Upper lobe of right lung (tissue), 1 donor: Measurements from ENCODE around the gene CRISP1. TPM values are rescaled to one million over a fixed set of nuclear protein-coding genes. Genes with fewer than 3 reads are reported as not detected.
"Not testable (repeated sequence)": the region's sequence is repeated elsewhere in the genome, so short reads cannot be mapped to it uniquely, and the experiment has no call there.

Source experiments
- ATAC-seq: fragments of 200-7000 bp; cut with Tn5 transposase; one replicate; pipeline ENCODE4 v1.9.1; 2020; ENCODE audit warnings: mild to moderate bottlenecking, moderate library complexity
- DNase-seq: peaks from one replicate; pipeline ENCODE4 v3.0.0-alpha.2; 2020
- H3K27ac ChIP-seq: fragments of 200-600 bp; one replicate; pipeline ENCODE4 v1.8.0; 2022
- H3K27me3 ChIP-seq: fragments of 200-600 bp; one replicate; pipeline ENCODE4 v1.8.0; 2022; ENCODE audit warnings: mild to moderate bottlenecking
- H3K36me3 ChIP-seq: fragments of 200-600 bp; one replicate; pipeline ENCODE4 v1.8.0; 2022
- H3K4me1 ChIP-seq: fragments of 200-600 bp; one replicate; pipeline ENCODE4 v1.8.0; 2022
- H3K4me3 ChIP-seq: fragments of 200-600 bp; one replicate; pipeline ENCODE4 v1.8.0; 2022; ENCODE audit warnings: mild to moderate bottlenecking
- H3K9me3 ChIP-seq: fragments of 200-600 bp; one replicate; pipeline ENCODE4 v1.8.0; 2022
- CTCF ChIP-seq: fragments of 200-600 bp; IDR thresholded peaks from one replicate; pipeline ENCODE4 v1.8.0; 2022; ENCODE audit warnings: antibody characterized with exemption
- intact Hi-C: fragments of 100-400 bp; cut with DNase I; formaldehyde crosslinking; loops from one replicate; pipeline ENCODE4 v1.11.0; 2022
- total RNA-seq: library from RNA; stranded (reverse); fragmentation: NEBNext Ultra II Directional; extraction: Animal tissue kit (Norgen Biotek cat#: 25700); gene quantifications from one replicate; pipeline ENCODE4 v1.2.1, GENCODE V29; 2021
- donor health status: DM: no; HTN: yes; CAD: no; lungs with severe emphysema.

Gene CRISP1
- total RNA-seq, 1 donor from 2014 or later, result not detected

DNA sequence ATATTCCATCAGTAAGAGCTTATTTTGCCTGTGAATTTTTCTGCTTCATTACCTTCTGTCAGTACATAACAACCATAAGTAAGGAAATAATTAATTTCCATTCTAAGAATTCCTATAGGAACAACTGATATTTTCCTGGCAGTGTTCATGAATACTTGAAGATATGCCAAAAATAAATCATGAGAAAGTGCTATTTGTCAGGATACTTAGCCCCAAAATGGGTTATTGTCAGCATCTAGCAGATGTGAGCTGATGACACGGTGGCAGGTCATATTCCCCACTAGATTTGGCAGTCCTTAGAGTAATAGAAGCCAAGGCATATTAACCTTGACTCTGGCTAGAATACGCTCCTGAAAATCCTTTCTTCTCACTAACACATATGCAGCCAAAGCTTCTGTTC lies 43.2 kb upstream of the CRISP1 start:
- intact Hi-C loops, result no loop called here

GRCh38 chr6:49906526-49906925 lies 40.2 kb upstream of the CRISP1 start:
- Histone ChIP-seq H3K27me3 (no peaks in the 10 kb centered on the region), H3K27ac (no peak overlapping the region), H3K4me1 (no peaks in the 10 kb centered on the region), H3K9me3 (no peaks in the 10 kb centered on the region), H3K36me3 (no peaks in the 10 kb centered on the region), H3K4me3 (no peak overlapping the region)
- intact Hi-C loops, result no loop called here
- DNase-seq (no peak), ATAC-seq (peak; percentile 48)
- no peak for TF ChIP-seq CTCF

More for the DNA sequence above, 43.2 kb upstream of the CRISP1 start:
- ATAC-seq (no peak), DNase-seq (no peak)
- no peak overlapping the region for H3K4me3 ChIP-seq
- H3K4me1 ChIP-seq, result no peaks in the 10 kb centered on the region
- no peaks in the 10 kb centered on the region for H3K27me3 ChIP-seq
- H3K36me3 ChIP-seq, result no peaks in the 10 kb centered on the region
- H3K27ac ChIP-seq, result no peak overlapping the region
- H3K9me3 ChIP-seq, result no peaks in the 10 kb centered on the region
- no peak for TF ChIP-seq CTCF

DNA sequence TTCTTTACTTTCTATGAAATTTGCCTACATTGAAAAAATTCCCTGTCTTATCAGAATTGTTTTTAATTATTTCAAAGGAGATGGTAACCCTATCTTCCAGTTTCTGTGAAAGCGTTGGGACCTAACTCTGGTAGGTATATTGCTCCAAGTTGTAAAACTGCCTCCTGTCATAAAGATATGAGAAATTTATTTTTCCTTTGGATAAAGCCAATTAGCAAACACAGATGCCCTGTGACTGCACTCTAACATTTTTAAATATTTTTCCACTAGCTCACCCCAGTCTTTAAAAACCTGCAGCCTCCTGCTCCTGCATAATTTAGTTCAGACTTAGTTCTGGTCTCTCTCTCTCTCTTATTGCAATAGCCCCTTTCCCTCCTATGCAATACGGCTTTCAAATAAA lies 39.0 kb upstream of the CRISP1 start:
- Histone ChIP-seq H3K4me3 (no peak overlapping the region), H3K27me3 (no peaks in the 10 kb centered on the region), H3K27ac (no peak overlapping the region), H3K9me3 (no peaks in the 10 kb centered on the region), H3K4me1 (no peaks in the 10 kb centered on the region), H3K36me3 (no peaks in the 10 kb centered on the region)
- intact Hi-C loops, result no loop called here
- DNase-seq (no peak), ATAC-seq (no peak)
- TF ChIP-seq CTCF, result no peak

DNA sequence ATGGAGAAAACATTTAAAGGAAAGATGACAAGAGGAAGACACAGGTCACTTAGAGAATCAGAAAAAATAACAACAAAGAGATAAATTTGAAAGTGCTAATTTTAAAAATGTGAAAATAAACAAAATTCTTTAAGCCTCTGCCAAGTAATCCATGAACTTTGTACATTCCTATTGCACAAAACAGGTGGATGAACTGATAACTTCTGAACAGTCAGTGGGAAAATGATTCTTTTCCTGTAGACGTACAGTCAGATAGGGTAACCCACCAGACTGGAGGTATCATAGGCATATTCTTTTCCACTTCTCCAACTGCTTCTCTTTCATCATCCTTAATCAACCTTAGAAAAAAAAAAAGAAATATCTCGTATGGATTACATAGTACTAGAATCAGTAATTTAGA lies 36.5 kb upstream of the CRISP1 start:
- ATAC-seq, result no peak
- no peaks in the 10 kb centered on the region for H3K36me3 ChIP-seq
- intact Hi-C loops, result no loop called here
- no peaks in the 10 kb centered on the region for H3K27me3 ChIP-seq
- no peak overlapping the region for H3K27ac ChIP-seq
- H3K9me3 ChIP-seq, result no peaks in the 10 kb centered on the region
- TF ChIP-seq CTCF, result no peak
- no peaks in the 10 kb centered on the region for H3K4me1 ChIP-seq
- no peak for DNase-seq
- no peak overlapping the region for H3K4me3 ChIP-seq

DNA sequence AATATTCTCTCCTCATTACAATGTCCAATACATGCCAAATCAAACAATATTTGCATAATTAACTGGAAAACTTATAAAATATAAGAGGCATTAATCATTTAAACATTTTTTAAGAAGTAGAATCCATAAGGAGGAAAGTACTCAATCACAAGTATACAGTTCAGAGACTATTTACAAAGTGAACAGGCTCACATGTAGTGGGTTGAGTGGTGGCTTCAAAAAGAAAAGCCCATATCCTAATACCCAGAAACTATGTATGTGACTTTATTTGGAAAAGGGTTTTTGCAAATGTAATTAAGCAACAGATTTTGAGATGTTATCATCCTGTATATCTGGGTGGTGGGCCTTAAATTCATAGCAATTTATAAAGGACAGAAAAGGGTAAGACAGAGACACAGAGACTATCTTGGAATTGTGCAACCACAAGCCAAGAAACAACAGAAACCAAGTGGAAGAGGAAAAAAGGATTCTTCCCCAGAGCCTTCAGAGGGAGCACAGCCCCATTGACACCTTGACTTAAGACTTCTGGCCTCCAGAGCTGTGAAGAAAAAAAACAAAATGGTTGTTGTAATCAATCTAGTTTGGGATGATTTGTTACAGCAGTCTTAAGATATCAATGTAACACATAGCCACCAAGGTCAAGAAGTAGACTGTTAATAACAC lies 32.7 kb upstream of the CRISP1 start:
- H3K4me1 ChIP-seq, result no peaks in the 10 kb centered on the region
- H3K27me3 ChIP-seq, result no peaks in the 10 kb centered on the region
- intact Hi-C loops, result no loop called here
- ATAC-seq (no peak), DNase-seq (no peak)
- no peaks in the 10 kb centered on the region for H3K9me3 ChIP-seq
- H3K36me3 ChIP-seq, result no peaks in the 10 kb centered on the region
- H3K4me3 ChIP-seq, result no peak overlapping the region
- H3K27ac ChIP-seq, result no peak overlapping the region
- TF ChIP-seq CTCF, result no peak

DNA sequence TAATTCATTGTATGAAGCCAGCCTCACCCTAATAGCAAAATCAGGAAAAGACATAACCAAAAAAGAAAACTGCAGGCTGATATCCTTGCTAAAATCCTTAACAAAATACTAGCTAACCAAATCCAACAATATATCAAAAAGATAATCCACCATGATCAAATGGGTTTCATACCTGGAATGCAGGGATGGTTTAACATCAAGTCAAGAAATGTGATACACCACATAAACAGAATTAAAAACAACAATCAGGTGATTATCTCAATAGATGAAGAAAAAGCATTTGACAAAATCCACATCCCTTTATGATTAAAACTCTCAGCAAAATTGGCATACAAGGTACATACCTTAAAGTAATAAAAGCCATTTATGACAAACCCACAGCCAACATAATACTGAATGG lies 29.2 kb upstream of the CRISP1 start:
- H3K27ac ChIP-seq, ATAC-seq, H3K36me3 ChIP-seq, H3K27me3 ChIP-seq, DNase-seq, H3K4me1 ChIP-seq, H3K4me3 ChIP-seq, H3K9me3 ChIP-seq, intact Hi-C loops: not testable (repeated sequence)
